DND-41 (cell line): ENCODE data around the gene TSPAN18.

Experiments used
- CTCF ChIP-seq: IDR thresholded peaks from 2 replicates; pipeline ENCODE4 v1.5.1; 2012; ENCODE audit warnings: borderline replicate concordance, low read length, moderate library complexity, mild to moderate bottlenecking; ENCODE audit not compliant: poor library complexity, severe bottlenecking; ENCODE audit errors: extremely low read depth
- EZH2 ChIP-seq: IDR thresholded peaks from 3 replicates; pipeline ENCODE4 v1.6.1; 2012; ENCODE audit warnings: borderline replicate concordance, low read depth, mild to moderate bottlenecking, moderate library complexity, low read length, inconsistent platforms; ENCODE audit not compliant: severe bottlenecking

- TF ChIP-seq CTCF (no peak), EZH2 (no peak)
Observed at GRCh38 chr11:44875037-44875436, 148.3 kb downstream of the TSPAN18 start.
